Type B pancreatic cell (in vitro differentiated cells): ENCODE results near the gene TMEM163. TPM values are rescaled to one million over a fixed set of nuclear protein-coding genes. Genes with fewer than 3 reads are reported as not detected.
"Not testable (repeated sequence)": the region's sequence is repeated elsewhere in the genome, so short reads cannot be mapped to it uniquely, and the experiment has no call there.

Source experiments
- DNase-seq: peaks from one replicate; pipeline ENCODE4 v3.0.0; 2021; ENCODE audit warnings: mixed read lengths; ENCODE audit not compliant: unreplicated experiment; ENCODE audit errors: extremely low spot score
- H3K27ac Mint-ChIP-seq: 2 replicates; pipeline ENCODE4 v1.8.0; 2021; ENCODE audit warnings: mild to moderate bottlenecking, mixed read lengths
- H3K27me3 Mint-ChIP-seq: 2 replicates; pipeline ENCODE4 v1.8.0; 2021; ENCODE audit warnings: mixed read lengths
- H3K36me3 Mint-ChIP-seq: 2 replicates; pipeline ENCODE4 v1.8.0; 2021; ENCODE audit warnings: mixed read lengths
- H3K4me1 Mint-ChIP-seq: one replicate; pipeline ENCODE4 v1.8.0; 2021; ENCODE audit warnings: mixed read lengths; ENCODE audit not compliant: unreplicated experiment
- H3K4me3 Mint-ChIP-seq: 2 replicates; pipeline ENCODE4 v1.8.0; 2021; ENCODE audit warnings: mild to moderate bottlenecking, mixed read lengths
- H3K9me3 Mint-ChIP-seq: 2 replicates; pipeline ENCODE4 v1.8.0; 2021; ENCODE audit warnings: mixed read lengths
- total RNA-seq: library from RNA; stranded (reverse); gene quantifications from 2 replicates; pipeline ENCODE4 v1.2.1, GENCODE V29; 2021; ENCODE audit warnings: low replicate concordance
- TF ChIP-seq, protein P1 (sequence below): fragments of 200-600 bp; sonication (generic); conservative IDR thresholded peaks from 2 replicates; pipeline ENCODE4 v1.5.0; 2021; ENCODE audit warnings: antibody characterized with exemption, mild to moderate bottlenecking

TMEM163 gene
- total RNA-seq, 1 donor from 2014 or later: 4.0 TPM

DNA sequence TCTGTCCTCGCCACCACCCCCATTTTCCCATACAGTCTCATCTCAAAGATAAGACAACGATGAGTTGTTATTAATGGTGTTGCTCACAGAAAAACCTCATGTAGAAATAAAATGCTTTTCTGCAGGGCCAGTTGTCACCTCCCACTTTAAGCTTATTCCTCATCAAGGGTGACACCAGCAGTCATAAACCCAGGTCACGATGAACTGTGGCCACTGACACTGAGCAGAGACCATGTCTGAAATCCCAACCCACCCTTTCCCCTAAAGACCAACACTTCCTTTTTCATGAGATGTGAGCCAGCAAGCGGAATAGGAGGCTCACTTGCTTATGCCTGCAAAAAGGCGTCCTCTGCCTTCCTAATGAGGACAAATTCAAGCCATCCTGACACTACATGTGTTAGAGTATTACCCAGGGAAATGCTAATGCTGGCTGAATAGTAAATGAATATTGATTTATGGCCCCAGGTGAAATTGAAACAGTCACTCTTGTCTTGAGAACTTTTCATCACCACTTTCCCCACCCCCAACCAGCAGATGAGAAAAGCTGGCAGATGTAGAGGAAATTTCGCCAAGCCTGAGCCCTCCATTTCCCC is 236.6 kb downstream of the TMEM163 start:
- H3K9me3 Mint-ChIP-seq: no peaks in the 10 kb centered on the region
- H3K36me3 Mint-ChIP-seq: no peaks in the 10 kb centered on the region
- TF ChIP-seq, protein P1, sequence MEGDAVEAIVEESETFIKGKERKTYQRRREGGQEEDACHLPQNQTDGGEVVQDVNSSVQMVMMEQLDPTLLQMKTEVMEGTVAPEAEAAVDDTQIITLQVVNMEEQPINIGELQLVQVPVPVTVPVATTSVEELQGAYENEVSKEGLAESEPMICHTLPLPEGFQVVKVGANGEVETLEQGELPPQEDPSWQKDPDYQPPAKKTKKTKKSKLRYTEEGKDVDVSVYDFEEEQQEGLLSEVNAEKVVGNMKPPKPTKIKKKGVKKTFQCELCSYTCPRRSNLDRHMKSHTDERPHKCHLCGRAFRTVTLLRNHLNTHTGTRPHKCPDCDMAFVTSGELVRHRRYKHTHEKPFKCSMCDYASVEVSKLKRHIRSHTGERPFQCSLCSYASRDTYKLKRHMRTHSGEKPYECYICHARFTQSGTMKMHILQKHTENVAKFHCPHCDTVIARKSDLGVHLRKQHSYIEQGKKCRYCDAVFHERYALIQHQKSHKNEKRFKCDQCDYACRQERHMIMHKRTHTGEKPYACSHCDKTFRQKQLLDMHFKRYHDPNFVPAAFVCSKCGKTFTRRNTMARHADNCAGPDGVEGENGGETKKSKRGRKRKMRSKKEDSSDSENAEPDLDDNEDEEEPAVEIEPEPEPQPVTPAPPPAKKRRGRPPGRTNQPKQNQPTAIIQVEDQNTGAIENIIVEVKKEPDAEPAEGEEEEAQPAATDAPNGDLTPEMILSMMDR: no peak
- H3K27ac Mint-ChIP-seq: no peak overlapping the region
- DNase-seq: peak; percentile 0
- no peaks in the 10 kb centered on the region for H3K4me1 Mint-ChIP-seq
- no peak overlapping the region for H3K4me3 Mint-ChIP-seq
- H3K27me3 Mint-ChIP-seq: no peaks in the 10 kb centered on the region

DNA sequence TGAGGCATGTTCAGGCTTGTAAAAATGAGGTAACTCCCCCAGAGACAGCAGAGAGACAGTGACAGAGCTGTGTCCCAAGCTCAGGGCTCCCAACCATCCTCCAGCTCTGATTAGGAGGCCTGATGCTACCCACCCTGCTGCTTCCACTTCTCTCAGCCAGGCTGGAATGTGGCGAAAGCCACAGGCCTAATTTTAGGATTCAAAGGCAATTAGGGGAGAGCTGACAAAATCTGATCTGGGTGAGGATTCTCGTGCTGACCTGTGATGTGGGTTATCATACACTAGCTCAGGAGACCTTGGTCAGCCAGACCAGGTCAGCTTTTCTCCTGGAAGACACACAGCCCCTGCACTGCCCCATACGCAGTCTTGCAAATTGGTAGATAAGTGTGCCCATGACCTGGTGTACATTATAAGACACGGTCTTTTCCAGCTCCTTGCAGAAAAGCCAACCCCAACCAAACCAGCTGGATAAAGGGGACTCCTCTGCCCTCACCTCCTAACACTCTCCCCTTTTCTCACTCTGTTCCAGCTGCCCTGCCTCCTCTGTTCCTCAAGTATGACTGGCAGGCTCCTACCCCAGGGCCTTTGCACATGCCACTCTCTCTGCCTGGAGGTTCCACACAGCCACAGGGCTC is 239.0 kb downstream of the TMEM163 start:
- peak; percentile 36 for DNase-seq
- no peaks in the 10 kb centered on the region for H3K36me3 Mint-ChIP-seq
- H3K9me3 Mint-ChIP-seq: no peaks in the 10 kb centered on the region
- no peaks in the 10 kb centered on the region for H3K4me1 Mint-ChIP-seq
- no peaks in the 10 kb centered on the region for H3K27me3 Mint-ChIP-seq
- no peak overlapping the region for H3K4me3 Mint-ChIP-seq
- TF ChIP-seq, protein P1: no peak
- no peak overlapping the region for H3K27ac Mint-ChIP-seq

DNA sequence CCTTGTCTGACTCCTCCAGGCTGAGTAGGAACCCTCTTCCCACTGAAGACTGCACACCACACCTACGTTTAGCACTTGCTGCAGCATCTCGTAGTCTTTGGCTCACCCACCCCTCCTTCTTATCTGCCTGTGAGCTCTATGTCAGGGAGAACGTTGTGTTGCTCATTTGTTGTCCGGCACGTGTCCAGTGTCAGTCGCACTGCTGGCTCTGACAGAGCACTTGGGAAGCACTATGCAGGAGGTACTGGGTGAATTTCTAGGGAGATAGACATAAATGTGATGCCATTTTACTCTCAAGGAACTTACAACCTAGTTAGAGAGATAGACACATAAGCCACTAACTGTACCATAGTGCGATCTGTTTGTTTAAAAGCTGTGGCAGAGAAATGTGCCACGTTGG is 241.8 kb downstream of the TMEM163 start:
- not testable (repeated sequence) for H3K4me1 Mint-ChIP-seq, H3K36me3 Mint-ChIP-seq, H3K27ac Mint-ChIP-seq, H3K27me3 Mint-ChIP-seq, H3K4me3 Mint-ChIP-seq, H3K9me3 Mint-ChIP-seq
- peak; percentile 8 for DNase-seq

DNA sequence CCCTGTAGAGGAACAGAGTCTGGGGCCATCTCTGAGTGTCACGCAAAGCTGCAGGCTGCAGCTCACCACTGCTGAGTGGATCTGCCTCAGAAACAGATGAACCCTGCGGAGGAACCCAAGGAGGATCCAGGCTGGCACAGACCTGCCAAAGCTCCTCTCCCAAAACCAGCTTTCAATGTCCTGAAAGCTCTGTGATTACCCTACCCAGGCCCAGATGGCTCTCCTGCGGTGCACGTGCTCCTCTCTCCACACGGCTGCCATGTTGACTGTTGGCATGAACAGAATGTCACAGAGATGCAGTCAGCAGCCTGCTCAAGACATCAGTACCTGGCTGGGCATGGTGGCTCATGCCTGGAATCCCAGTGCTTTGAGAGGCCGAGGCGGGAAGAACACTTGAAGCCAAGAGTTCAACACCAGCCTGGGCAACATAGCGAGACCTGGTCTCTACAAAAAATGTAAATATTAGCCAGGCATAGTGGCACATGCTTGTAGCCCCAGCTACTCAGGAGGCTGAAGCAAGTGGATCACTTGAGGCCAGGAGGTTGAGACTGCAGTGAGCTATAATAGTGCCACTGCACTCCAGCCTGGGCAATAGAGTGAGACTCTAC is 248.1 kb downstream of the TMEM163 start:
- Mint-ChIP-seq H3K27ac (no peak overlapping the region), H3K4me3 (no peak overlapping the region), H3K9me3 (peaks cover 7% of the 10 kb centered on the region), H3K27me3 (no peaks in the 10 kb centered on the region), H3K4me1 (peaks cover 9% of the 10 kb centered on the region), H3K36me3 (no peaks in the 10 kb centered on the region)
- TF ChIP-seq, protein P1: no peak
- DNase-seq: no peak

DNA sequence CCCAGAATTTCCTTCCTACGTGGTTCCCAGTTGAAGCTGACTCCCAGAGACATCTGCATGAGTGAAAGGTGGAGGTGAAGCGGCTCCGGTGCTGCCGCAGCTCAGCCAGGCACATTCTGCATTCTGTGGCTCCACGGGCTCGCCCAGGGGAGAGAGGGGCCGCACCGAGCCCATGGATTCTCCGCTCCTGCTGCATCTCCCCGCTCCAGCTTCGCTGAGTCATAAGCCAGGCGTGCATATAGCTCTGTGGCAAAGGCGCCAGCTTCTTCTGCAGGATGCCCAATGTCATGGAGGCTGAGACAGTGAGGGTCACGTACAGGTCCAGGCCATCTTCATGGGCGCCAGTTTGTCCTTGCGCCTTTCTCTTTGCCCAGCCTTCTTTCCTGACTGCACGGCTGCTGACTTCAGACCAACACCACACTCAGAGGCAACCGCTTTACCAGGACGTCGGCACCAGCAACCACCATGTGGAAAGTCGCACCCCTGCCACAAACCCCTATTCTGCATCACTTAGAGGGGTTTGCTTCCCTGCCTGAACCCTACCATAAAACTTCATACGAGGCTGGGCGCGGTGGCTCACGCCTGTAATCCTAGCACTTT is 249.2 kb downstream of the TMEM163 start:
- TF ChIP-seq, protein P1: no peak
- no peaks in the 10 kb centered on the region for H3K36me3 Mint-ChIP-seq
- H3K27ac Mint-ChIP-seq: no peak overlapping the region
- peaks cover 7% of the 10 kb centered on the region for H3K9me3 Mint-ChIP-seq
- peaks cover 14% of the 10 kb centered on the region for H3K4me1 Mint-ChIP-seq
- no peak for DNase-seq
- H3K4me3 Mint-ChIP-seq: no peak overlapping the region
- H3K27me3 Mint-ChIP-seq: no peaks in the 10 kb centered on the region

DNA sequence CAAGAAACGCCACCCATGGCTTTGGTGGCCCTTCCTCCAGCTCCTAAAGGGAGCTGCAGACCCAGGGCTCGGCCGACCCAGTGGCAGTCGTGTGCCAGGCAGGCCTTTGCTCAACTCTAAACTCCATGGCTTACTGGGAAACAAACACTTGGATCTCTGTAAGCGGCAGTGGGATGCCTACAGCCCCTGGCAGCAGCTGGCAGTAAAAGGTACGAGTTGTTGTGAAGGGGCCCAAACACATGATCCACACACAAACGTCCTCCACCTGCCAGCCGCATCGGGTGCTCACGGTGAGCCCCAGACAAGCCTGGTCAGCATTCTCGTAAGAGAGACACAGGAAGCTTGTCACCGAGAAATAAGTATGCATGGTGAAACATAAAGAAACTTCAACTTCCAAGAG is 250.0 kb downstream of the TMEM163 start:
- Mint-ChIP-seq H3K4me3 (no peak overlapping the region), H3K9me3 (peaks cover 3% of the 10 kb centered on the region), H3K27me3 (no peaks in the 10 kb centered on the region), H3K4me1 (peaks cover 14% of the 10 kb centered on the region), H3K36me3 (no peaks in the 10 kb centered on the region), H3K27ac (no peak overlapping the region)
- no peak for DNase-seq
- TF ChIP-seq, protein P1: no peak
